ENCODE data around the gene SRGAP1.

The SRGAP1 gene

DNA sequence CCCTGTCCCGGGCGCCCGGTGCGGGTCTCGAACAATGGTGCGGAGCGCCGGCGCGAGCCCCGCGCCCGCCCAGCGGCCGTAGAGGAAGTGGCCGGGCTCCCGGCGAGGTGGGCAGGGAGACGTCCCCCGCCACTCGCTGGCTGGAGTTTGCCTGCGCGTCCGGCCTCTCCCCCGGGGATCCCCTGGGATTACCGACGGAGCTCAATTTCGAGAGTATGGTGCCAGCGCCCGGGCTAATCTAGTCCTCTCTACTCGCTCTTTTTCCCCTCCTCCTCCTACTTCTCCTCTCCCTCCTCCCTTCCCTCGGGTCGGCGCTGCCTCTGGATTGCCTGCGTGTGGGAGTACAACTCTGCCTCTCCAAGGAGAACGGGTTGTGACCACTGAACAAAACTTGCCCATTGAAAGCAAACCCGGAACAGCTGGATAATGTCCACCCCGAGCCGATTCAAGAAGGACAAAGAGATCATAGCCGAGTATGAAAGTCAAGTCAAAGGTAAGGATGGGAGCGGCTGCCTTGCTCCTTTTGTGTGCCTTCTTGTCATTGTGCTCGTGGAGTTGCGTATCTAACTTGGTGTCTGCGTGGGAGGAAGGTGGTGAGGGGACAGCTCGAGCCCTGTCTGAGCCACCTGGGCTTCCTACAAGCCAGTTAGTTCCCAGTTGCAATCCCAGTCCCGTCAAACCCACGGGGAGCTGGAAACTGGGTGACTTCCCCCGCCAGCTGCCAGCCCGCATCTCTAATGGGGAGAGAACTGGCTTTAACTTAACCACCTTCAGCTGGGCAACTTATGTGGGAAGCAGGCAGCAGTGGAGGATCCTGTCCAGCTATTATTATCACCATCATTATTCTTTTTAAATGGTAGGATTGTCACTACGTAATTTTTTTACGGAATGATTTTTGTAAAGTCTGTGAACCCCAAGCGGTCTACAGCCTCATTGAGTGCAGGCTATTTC, at the start of gene SRGAP1:
SRGAP1 (plus strand) TSS at position 310 of the 951 bp plus-strand sequence; CDS start at position 427, 117 bp downstream.
- peak; percentile 39 for DNase-seq (ENCODE audit: low spot score)

DNA sequence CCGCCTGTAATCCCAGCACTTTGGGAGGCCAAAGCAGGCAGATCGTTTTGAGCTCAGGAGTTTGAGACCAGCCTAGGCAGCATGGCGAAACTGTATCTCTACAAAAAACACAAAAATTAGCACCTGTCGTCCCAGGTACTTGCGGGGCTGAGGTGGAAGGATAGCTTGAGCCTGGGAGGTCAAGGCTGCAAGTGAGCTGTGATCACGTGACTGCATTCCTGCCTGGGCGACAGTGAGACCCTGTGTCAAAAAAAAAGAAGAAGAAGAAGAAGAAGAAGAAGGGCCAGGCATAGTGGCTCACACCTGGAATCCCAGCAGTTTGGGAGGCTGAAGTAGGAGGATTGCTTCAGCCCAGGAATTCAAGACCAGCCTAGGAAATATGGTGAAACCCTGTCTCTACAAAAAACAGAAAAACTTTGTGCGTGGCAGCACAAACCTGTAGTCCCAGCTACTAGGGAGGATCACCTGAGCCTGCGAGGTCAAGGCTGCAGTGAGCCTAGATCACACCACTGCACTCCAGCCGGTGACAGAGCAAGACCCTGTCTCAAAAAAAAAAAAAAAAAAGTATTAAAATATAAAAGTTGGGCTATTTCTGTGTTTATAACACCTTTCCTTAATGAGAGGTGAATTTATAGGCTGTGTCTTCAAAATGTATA, 49.3 kb upstream of the SRGAP1 start:
- no peak for DNase-seq (ENCODE audit: low spot score)

DNA sequence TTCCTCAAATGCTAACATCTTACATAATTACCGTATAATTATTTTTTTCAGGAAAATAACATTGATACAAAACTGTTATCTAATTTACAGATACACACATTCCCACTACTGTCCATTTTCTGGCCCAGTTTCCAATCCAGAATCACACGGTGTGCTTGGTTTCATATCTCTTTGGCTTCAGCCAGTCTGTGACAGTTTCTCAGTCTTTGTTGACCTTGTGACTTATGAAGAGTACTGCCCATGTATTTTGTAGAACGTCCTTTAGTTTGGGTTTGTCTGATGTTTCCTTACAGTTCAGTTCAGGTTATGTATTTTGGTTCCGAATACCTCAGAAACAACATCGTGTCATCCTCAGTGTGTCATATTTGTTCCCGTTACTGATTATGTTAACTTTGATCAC, 48.6 kb upstream of the SRGAP1 start:
- no peak for DNase-seq (ENCODE audit: low spot score)

DNA sequence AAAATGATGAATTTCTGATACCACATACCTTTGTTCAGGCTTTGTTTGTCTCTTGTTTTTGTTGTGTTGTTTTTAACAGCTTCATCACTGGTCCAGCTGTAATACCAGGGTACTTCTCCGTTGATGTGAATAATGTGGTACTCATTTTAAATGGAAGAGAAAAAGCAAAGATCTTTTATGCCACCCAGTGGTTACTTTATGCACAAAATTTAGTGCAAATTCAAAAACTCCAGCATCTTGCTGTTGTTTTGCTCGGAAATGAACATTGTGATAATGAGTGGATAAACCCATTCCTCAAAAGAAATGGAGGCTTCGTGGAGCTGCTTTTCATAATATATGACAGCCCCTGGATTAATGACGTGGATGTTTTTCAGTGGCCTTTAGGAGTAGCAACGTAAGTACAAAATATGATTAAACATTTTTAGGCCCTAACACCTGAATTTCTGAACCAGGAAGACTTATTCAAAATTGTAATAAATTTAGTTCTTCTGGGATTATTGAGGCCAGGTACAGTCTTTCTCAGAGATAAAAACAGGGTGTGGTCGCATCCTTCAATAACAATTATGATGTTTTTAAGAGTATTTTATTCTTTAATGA, 42.4 kb upstream of the SRGAP1 start:
- no peak for DNase-seq (ENCODE audit: low spot score)

DNA sequence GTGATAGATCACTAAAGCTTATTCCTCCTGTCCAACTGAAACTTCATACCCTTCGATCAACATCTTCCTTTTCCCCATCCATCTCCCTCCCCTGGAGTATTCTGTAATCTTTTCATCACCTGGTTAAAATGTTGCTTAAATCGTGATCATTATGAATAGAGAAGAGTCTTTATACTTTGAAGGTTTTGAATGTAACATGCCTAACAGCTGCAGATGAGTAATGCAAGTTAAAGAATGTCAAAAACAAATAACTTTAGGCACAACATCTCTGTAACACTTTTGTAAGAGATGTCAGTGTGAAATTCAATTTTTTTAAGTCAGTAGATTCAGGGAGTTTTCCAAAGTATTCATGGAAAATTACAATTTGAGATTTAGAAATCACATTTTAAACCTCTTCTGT, 39.8 kb upstream of the SRGAP1 start:
- no peak for DNase-seq (ENCODE audit: low spot score)

DNA sequence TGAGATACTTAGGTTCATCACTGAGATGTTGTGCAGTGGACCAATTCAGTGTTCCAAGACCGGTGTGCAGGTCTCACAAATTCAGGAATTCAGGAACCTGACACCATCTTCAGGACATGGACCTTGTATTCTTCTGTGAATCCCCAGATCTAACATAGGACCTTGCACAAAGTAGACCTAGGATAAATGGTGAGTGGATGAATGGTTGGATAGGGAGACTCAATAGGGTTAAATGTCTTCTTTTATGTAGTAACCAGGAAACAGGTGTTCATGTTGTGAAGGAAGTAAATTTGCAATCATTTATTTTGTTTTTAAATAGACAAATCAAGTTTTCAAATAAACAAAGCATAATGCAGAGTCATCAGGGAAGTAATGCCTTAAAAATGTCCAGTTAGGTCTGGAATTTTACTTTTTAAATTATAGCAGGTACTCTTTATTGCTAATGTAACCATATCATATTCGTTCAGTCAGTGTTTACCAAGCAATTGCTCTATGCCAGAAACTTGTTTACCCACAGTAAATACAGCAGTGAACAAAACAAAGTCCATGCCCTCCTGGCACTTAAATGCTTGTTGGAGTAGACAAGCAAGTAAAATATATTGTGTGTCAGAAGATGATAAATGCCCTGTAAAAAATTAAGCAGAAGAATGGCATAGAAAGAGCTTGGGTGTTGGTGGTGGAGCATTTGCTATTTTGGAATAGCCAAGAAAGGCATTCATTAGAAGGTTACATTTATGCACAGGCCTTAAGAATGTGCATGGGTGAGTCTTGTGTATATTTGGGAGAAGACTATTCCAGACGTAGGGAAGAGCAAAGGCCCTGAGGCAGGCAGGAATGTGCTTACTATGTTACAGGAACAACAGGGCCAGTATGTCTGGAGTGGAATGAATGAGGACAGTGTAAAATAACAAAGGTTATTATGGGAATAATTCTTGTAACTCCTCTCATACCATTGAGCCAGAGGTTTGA, 38.5 kb upstream of the SRGAP1 start:
- DNase-seq (ENCODE audit: low spot score), result no peak

DNA sequence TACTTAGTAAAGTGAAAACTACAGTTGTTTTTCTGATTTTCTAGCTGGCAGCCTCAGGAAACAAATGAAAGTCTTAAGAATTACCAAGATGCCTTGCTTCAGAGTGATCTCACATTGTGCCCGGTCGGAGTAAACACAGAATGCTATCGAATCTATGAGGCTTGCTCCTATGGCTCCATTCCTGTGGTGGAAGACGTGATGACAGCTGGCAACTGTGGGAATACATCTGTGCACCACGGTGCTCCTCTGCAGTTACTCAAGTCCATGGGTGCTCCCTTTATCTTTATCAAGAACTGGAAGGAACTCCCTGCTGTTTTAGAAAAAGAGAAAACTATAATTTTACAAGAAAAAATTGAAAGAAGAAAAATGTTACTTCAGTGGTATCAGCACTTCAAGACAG, 35.9 kb upstream of the SRGAP1 start:
- DNase-seq (ENCODE audit: low spot score), result no peak

DNA sequence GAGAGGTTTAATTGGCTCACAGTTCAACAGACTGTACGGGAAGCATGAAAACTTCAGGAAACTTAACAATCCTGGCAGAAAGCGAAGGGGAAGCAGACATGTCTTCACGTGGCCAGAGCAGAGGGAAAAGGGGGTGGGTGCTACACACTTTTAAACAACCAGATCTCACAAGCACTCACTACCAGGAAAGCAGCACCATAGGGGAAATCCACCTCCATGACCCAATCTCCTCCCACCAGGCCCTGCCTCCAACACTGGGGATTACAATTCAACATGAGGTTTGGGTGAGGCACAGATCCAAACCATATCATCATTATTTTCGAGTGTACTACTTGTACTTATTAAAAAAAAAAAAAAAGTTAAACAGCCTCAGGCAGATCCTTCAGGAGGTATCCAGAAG, 34.9 kb upstream of the SRGAP1 start:
- DNase-seq (ENCODE audit: low spot score), result no peak

DNA sequence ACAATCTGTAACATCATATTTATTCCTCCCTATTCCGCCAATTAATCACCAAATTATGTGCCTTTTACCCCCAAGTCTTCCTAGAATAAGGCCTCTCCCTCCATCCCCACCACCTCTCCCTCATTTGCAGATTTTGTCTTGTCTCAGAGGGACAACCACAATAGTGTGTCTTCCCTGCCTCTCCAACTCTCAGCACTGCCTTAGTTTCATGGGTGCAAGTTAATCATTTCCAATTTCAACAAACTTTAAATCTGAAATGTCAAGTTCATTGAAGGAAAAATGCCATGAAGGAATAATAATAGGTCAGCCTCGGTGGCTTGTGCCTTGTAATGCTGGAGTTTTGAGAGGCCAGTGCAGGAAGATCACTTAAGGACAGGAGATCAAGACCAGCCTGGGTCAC, 33.2 kb upstream of the SRGAP1 start:
- DNase-seq (ENCODE audit: low spot score), result no peak

DNA sequence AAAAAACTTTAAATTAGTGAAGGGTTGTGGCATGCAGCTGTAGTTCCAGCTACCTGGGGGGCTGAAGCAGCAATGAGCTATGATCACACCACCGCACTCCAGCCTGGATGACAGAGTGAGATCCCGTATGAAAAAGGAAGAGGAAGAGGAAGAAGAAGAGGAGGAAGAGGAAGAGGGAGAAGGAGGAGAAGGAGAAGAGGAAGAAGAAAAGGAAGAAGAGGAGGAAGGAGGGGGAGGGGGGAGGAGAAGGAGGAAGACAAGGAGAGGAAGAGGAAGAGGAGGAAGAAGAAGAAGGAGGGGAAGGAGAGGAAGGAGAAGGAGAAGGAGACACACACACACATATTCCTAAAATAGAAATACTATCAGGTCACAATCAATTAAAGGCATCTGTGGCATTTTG, 32.7 kb upstream of the SRGAP1 start:
- no peak for DNase-seq (ENCODE audit: low spot score)

DNA sequence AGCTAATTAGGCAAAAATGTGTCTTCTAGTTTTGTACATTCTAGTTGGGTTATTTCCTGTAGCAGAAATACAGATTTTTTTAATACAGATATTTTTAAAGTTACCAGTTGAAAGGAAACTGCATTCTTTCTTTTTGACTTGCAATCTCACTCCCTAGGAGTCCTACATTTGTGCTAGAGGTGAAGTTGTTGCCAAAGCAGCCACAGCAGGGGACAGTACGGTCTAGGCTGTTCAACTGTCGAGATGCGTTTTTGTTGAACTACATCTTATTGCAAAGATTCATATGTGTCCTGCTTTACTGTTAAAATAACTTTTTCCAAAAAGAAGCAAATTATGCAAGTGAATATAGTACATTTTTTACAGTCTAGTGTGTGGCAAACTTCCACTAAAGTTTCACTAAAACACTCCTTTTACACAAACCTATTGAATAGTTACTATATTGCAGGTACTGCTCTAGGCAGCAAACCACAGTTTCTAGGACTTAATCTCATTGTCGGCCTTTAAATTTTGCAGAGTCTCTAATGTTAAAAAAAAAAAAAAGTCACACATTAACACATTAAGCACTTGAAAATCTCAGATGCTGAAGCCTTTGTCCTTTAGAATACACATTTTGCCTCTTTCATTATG, 30.2 kb upstream of the SRGAP1 start:
- DNase-seq (ENCODE audit: low spot score), result no peak

DNA sequence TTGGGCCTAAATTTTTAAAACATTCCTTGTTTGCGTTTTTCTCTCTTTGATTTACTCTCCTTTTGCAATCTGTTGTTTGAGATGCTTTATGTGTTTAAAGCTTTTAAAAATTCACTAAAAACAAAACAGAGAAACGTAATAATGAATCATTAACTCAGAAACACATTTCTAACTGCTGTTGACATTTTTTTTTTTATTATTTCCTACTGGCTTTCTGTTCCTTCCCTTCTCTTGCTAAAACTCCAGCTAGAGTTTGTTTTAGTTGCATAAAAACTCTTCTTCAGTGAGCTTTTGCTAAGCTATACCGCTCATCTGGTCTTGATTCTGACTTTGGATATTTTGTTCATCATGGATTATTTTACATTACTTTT, 29.0 kb upstream of the SRGAP1 start:
- no peak for DNase-seq (ENCODE audit: low spot score)

DNA sequence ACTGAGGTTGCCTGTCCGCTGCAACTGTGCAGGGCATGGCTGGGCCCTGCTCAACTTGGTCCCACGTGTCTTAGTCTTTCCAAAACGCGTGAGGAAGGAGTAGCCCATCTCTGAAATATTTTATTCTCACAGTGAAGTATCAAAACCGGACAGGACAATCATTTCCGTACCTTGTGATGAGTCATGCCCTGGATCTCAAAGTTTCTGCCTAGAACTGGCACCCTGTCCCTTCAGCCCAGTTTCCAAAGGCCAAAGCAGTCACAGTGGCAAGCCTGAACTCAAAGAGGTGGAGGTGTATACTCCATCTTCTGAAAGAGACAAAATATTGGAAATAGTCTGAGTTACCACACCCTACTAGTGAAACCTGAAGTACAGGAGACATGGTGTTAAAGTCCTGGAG, 28.5 kb upstream of the SRGAP1 start:
- no peak for DNase-seq (ENCODE audit: low spot score)

DNA sequence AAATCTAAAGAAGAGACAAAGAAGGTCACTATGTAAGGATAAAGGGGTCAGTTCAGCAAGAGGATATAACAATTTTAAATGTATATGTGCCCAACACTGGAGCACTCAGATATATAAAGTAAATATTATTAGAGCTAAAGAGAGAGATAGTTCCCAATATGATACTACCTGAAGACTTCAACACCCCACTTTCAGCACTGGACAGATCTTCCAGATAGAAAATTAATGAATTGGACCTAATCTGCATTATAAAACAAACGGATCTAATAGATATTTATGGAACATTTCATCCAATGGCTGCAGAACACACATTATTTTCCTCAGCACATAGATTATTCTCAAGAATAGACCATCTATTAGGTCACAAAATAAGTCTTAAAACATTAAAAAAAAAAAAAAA, 24.1 kb upstream of the SRGAP1 start:
- DNase-seq (ENCODE audit: low spot score), result no peak

DNA sequence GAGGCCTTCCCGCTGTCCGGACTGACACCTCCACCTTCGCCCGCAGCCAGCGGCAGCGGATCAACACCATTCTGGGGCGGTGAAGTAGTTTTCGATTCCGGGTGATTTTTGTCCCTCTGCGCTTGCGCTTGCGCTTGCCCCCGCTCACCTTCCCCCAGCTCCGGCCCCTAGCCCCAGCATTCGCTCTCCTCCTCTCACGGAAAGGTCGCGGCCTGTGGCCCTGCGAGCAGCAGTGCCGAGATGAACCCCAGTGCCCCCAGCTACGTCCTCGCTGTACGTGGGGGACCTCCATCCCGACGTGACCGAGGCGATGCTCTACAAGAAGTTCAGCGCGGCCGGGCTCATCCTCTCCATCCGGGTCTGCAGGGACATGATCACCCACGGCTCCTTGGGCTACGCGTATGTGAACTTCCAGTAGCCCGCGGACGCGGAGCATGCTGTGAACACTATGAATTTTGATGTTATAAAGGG, 22.7 kb upstream of the SRGAP1 start:
- no peak for DNase-seq (ENCODE audit: low spot score)

DNA sequence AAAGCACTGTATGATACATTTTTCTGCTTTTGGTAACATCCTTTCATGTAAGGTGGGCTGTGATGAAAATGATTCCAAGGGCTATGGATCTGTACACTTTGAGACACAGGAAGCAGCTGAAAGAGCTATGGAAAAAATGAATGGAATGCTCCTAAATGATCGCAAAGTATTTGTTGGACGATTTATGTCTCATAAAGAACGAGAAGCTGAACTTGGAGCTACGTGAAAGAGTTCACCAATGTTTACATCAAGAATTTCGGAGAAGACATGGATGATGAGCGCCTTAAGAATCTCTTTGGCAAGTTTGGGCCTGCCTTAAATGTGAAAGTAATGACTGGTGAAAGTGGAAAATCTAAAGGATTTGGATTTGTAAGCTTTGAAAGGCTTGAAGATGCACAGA, 22.1 kb upstream of the SRGAP1 start:
- DNase-seq (ENCODE audit: low spot score), result no peak

DNA sequence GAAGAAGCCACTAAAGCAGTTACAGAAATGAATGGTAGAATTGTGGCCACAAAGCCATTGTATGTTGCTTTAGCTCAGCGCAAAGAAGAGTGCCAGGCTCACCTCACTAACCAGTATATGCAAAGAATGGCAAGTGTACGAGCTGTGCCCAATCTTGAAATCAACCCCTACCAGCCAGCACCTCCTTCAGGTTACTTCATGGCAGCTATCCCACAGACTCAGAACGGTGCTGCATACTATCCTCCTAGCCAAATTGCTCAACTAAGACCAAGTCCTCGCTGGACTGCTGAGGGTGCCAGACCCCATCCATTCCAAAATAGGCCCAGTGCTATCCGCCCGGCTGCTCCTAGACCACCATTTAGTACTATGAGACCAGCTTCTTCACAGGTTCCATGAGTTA, 21.5 kb upstream of the SRGAP1 start:
- no peak for DNase-seq (ENCODE audit: low spot score)

DNA sequence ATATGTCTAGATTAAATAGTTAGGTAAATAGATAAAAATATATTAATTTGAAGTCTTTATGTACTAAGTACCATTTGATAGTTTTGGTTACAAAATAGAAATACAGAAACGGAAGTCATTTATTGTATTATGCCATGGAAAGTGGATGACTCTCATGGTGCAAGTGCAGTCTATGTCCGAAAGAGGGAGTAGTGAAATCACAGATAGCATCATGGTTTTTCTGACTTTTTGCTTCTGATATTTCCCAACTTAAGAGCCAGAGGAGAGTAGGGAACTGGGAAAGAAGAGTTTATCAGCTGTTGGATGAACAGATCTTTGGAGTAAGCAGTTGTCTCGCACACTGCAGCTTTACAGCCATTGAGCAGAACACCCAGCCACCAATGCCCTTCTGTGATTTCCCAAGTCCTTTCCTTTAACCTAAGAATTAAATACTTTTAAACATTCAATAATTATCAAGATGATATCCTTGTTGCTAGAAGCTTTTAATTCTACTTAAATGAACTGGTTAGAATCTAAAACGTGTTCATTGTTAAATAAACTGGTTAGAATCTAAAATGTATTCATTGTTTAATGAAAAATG, 18.4 kb upstream of the SRGAP1 start:
- peak; percentile 52 for DNase-seq (ENCODE audit: low spot score)

DNA sequence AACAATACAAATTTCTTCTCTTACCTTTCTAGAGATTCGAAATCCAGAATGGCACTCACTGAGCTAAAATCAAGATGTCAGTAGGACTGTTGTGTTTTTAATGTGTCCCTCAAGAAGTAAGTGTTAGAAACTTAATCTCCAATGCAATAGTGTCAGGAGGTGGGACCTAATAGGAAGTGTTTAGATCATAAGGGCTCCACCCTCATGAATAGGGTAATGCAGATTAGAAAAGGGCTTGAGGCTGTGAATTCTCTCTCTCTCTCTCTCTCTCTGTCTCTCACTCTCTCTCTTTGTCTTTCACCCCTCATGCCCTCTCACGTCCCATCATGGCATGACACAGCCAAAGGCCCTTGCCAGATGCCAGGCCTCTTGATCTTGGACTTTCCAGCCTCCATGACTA, 15.6 kb upstream of the SRGAP1 start:
- DNase-seq (ENCODE audit: low spot score), result no peak

DNA sequence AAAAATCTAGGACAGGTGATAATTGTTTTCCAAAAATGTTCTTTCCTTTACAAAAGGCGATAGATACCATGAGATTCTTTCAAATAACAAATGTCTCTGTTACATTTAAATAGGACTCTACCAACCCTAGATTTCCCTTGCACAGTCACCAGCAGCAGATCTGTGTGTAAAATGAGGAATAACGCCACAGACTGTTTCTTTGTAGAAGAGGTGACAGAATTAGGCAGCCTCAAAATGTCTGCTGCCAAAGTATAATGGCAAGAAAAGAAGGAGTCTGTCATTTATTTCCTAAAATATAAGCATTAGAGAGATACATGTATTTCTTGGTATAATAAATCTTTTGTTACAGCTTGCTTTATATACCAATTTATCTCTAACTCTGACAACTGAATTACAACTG, 8.5 kb upstream of the SRGAP1 start:
- no peak for DNase-seq (ENCODE audit: low spot score)

DNA sequence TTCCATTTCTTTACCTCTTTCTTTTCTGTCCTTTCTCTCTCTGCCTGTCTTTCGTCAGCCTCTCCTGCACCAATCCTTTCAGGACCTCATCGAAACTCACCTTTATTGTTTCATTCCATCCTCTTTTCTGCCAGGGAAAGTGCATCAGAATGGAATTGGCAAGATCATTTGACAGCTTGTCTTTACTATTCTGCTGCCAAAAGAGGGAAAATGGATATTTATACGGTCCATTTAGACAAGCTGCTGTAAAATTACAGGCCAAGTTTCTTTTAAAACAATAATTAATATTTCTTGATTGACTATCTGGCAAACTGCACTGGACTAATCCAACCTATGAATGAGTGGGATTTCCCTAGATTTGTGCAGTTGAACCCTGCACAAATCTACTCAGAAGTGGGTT, 7.6 kb upstream of the SRGAP1 start:
- no peak for DNase-seq (ENCODE audit: low spot score)

Data from HuH-7.5 (cell line).